Neutrophil (primary cell): ENCODE measurements around the gene RGS18.
"Not testable (repeated sequence)": the region's sequence is repeated elsewhere in the genome, so short reads cannot be mapped to it uniquely, and the experiment has no call there.

Experiments used
- H3K27ac ChIP-seq: fragments of 200-600 bp; sonication (generic); 2 replicates; pipeline ENCODE4 v1.5.1; 2016; ENCODE audit warnings: mild to moderate bottlenecking, moderate library complexity
- H3K27me3 ChIP-seq: fragments of 200-600 bp; sonication (generic); 2 replicates; pipeline ENCODE4 v1.6.0; 2016; ENCODE audit warnings: mild to moderate bottlenecking
- H3K36me3 ChIP-seq: fragments of 200-600 bp; sonication (generic); 2 replicates; pipeline ENCODE4 v1.5.1; 2017
- H3K4me1 ChIP-seq, 2 experiments: fragments of 200-600 bp in 1 of 2; sonication (generic) in 1 of 2; 1 replicate in 1 of 2; 2 replicates in 1 of 2; pipeline versions ENCODE4 v1.5.1 to v1.6.1; 2013 to 2016; ENCODE audit warnings: low read depth in 1 of 2, low read length in 1 of 2, mild to moderate bottlenecking in 1 of 2, moderate library complexity in 1 of 2; ENCODE audit not compliant: control insufficient read depth in 1 of 2, insufficient read depth in 1 of 2
- H3K4me3 ChIP-seq, 2 experiments: fragments of 200-600 bp in 1 of 2; sonication (generic) in 1 of 2; 1 replicate in 1 of 2; 2 replicates in 1 of 2; pipeline ENCODE4 v1.5.1; 2013 to 2016; ENCODE audit warnings: low read depth in 1 of 2, low read length in 1 of 2, mild to moderate bottlenecking in 1 of 2, moderate library complexity in 1 of 2
- H3K9me3 ChIP-seq: fragments of 200-600 bp; sonication (generic); 2 replicates; pipeline ENCODE4 v1.5.1; 2016
- CTCF ChIP-seq: fragments of 200-600 bp; sonication (generic); IDR thresholded peaks from 2 replicates; pipeline ENCODE4 v1.5.1; 2016; ENCODE audit warnings: antibody characterized with exemption

Gene RGS18

GRCh38 chr1:192122668-192123067, 35.6 kb upstream of the RGS18 start:
- no peak for TF ChIP-seq CTCF
- H3K27ac ChIP-seq, result no peak overlapping the region
- no peaks in the 10 kb centered on the region for H3K9me3 ChIP-seq
- H3K36me3 ChIP-seq, result no peaks in the 10 kb centered on the region
- no peaks in the 10 kb centered on the region for H3K27me3 ChIP-seq
- no peaks in the 10 kb centered on the region for H3K4me1 ChIP-seq
- no peak overlapping the region for H3K4me3 ChIP-seq

- TF ChIP-seq CTCF, result no peak
- H3K27ac ChIP-seq, result no peak overlapping the region
- H3K4me1 ChIP-seq, result no peaks in the 10 kb centered on the region
- no peaks in the 10 kb centered on the region for H3K36me3 ChIP-seq
- no peaks in the 10 kb centered on the region for H3K27me3 ChIP-seq
- H3K9me3 ChIP-seq, result no peaks in the 10 kb centered on the region
- no peak overlapping the region for H3K4me3 ChIP-seq
Measured at GRCh38 chr1:192123212-192123611, 35.0 kb upstream of the RGS18 start.

GRCh38 chr1:192126030-192126619, 32.1 kb upstream of the RGS18 start:
- Histone ChIP-seq H3K36me3 (no peaks in the 10 kb centered on the region), H3K4me3 (no peak overlapping the region), H3K9me3 (no peaks in the 10 kb centered on the region), H3K4me1 (no peaks in the 10 kb centered on the region), H3K27ac (no peak overlapping the region), H3K27me3 (no peaks in the 10 kb centered on the region)
- TF ChIP-seq CTCF, result no peak

- Histone ChIP-seq H3K4me1 (no peaks in the 10 kb centered on the region), H3K9me3 (no peaks in the 10 kb centered on the region), H3K27me3 (no peaks in the 10 kb centered on the region), H3K36me3 (no peaks in the 10 kb centered on the region), H3K4me3 (no peak overlapping the region), H3K27ac (no peak overlapping the region)
- TF ChIP-seq CTCF, result no peak
Measured at GRCh38 chr1:192130175-192130574, 28.1 kb upstream of the RGS18 start.

GRCh38 chr1:192130865-192131264, 27.4 kb upstream of the RGS18 start:
- H3K27ac ChIP-seq, H3K4me3 ChIP-seq, H3K9me3 ChIP-seq, H3K36me3 ChIP-seq, H3K27me3 ChIP-seq, H3K4me1 ChIP-seq: not testable (repeated sequence)

GRCh38 chr1:192131914-192132313, 26.3 kb upstream of the RGS18 start:
- H3K9me3 ChIP-seq, result no peaks in the 10 kb centered on the region
- TF ChIP-seq CTCF, result no peak
- H3K36me3 ChIP-seq, result no peaks in the 10 kb centered on the region
- no peak overlapping the region for H3K4me3 ChIP-seq
- H3K27ac ChIP-seq, result no peak overlapping the region
- no peaks in the 10 kb centered on the region for H3K4me1 ChIP-seq
- H3K27me3 ChIP-seq, result no peaks in the 10 kb centered on the region
